Ramos (cell line): ENCODE data around the gene HOXC6.

Source experiments
- in situ Hi-C: fragments of 300-500 bp; cut with MboI; formaldehyde crosslinking; loops from one replicate; pipeline ENCODE4 v1.14.3; 2022; ENCODE audit warnings: low sequenced_read_pairs; ENCODE audit not compliant: unreplicated experiment

The HOXC6 gene

GRCh38 chr12:54037360-54038283, 9.4 kb downstream of the HOXC6 start:
- in situ Hi-C loops, result no loop called here

- in situ Hi-C loops, result no loop called here
These were observed 10.1 kb downstream of the HOXC6 start for GRCh38 chr12:54038284-54038870.

- in situ Hi-C loops, result no loop called here
These were observed 10.7 kb downstream of the HOXC6 start for GRCh38 chr12:54038871-54039414.

- in situ Hi-C loops, result loop anchor here (5.0 kb wide), 1 partner anchor 153 kb away; no protein-coding TSS in a partner anchor
These were observed 11.3 kb downstream of the HOXC6 start for GRCh38 chr12:54039417-54040147.

GRCh38 chr12:54040148-54040494, 11.9 kb downstream of the HOXC6 start:
- in situ Hi-C loops, result loop anchor here (5.0 kb wide), 1 partner anchor 152 kb away; no protein-coding TSS in a partner anchor

- in situ Hi-C loops, result loop anchor here (5.0 kb wide), 1 partner anchor 152 kb away; no protein-coding TSS in a partner anchor
These were observed 12.4 kb downstream of the HOXC6 start for GRCh38 chr12:54040648-54041047.

GRCh38 chr12:54041097-54041690, 13.0 kb downstream of the HOXC6 start:
- in situ Hi-C loops, result loop anchor here (5.0 kb wide), 1 partner anchor 151 kb away; no protein-coding TSS in a partner anchor

GRCh38 chr12:54042033-54042432, 13.8 kb downstream of the HOXC6 start:
- in situ Hi-C loops, result loop anchor here (5.0 kb wide), 1 partner anchor 150 kb away; no protein-coding TSS in a partner anchor

- in situ Hi-C loops, result loop anchor here (5.0 kb wide), 1 partner anchor 149 kb away; no protein-coding TSS in a partner anchor
These were observed 15.0 kb downstream of the HOXC6 start for GRCh38 chr12:54042970-54043853.

GRCh38 chr12:54044425-54045103, 16.3 kb downstream of the HOXC6 start:
- in situ Hi-C loops, result loop anchor here (5.0 kb wide), 1 partner anchor 148 kb away; no protein-coding TSS in a partner anchor

- in situ Hi-C loops, result no loop called here
These were observed 17.2 kb downstream of the HOXC6 start for GRCh38 chr12:54045401-54045800.

- in situ Hi-C loops, result no loop called here
These were observed 17.8 kb downstream of the HOXC6 start for GRCh38 chr12:54045868-54046521.

GRCh38 chr12:54046809-54047159, 18.5 kb downstream of the HOXC6 start:
- in situ Hi-C loops, result no loop called here

- in situ Hi-C loops, result no loop called here
These were observed 19.1 kb downstream of the HOXC6 start for GRCh38 chr12:54047160-54047963.

- in situ Hi-C loops, result no loop called here
These were observed 19.7 kb downstream of the HOXC6 start for GRCh38 chr12:54047964-54048303.

- in situ Hi-C loops, result no loop called here
These were observed 20.3 kb downstream of the HOXC6 start for GRCh38 chr12:54048406-54049093.

GRCh38 chr12:54049108-54049507, 20.9 kb downstream of the HOXC6 start:
- in situ Hi-C loops, result no loop called here
